ENCODE results near the gene CBLC.

DNA sequence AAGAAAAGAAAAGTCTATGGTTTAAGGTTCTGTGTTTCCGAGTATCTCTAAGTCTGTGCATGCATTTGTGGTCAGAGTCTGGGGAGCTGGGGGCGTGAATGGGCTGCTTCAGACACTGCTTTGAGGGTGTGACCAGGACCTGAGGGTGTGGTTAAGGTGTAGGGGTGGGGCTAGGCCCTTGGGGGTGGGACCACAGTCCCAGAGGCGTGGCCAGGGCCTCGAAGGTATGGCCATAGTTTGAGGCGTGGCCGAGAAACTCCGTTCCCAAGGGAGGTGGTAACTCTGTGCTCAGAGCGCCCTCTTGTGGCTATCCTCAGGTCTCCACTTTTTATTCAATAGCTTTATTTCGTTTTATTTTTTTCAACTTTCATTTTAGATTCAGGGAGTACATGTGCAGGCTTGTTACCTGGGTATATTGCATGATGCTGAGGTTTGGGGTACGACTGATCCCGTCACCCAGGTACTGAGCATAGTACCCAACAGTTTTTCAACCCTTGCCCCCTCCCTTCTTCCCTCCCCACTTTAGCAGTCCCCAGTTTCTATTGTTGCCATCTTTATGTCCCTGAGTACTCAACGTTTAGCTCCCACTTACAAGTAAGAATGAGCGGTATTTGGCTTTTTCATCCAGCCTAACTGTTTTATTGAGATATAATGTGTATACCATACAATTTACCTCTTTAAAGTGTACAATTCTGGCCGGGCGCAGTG lies 7.0 kb upstream of the CBLC start:
- TF ChIP-seq CTCF (conservative IDR thresholded peaks at IDR 0.05; ENCODE audit: low read depth, low read length) (peak; percentile 76), EZH2 (IDR thresholded peaks at IDR 0.05; ENCODE audit: low read length, unreplicated experiment) (no peak)
